Trophoblast cell (in vitro differentiated cells and primary cell): ENCODE results near the gene MMS22L.

Source experiments
- DNase-seq, 2 donors: peaks; one replicate each; pipeline ENCODE4 v3.0.0-alpha.2; 2016
- H2AFZ ChIP-seq: 2 replicates; pipeline ENCODE4 v1.6.1; 2013; ENCODE audit warnings: low read length, moderate library complexity, mild to moderate bottlenecking; ENCODE audit not compliant: insufficient read depth, poor library complexity
- H2AK5ac ChIP-seq: 2 replicates; pipeline ENCODE4 v1.6.1; 2013; ENCODE audit warnings: mild to moderate bottlenecking, low read length
- H2BK120ac ChIP-seq: 2 replicates; pipeline ENCODE4 v1.6.1; 2013; ENCODE audit warnings: low read length, mild to moderate bottlenecking, moderate library complexity; ENCODE audit not compliant: insufficient read depth, poor library complexity
- H2BK12ac ChIP-seq: 2 replicates; pipeline ENCODE4 v1.6.1; 2013; ENCODE audit warnings: mild to moderate bottlenecking, low read length, moderate library complexity
- H2BK5ac ChIP-seq: 2 replicates; pipeline ENCODE4 v1.6.1; 2013; ENCODE audit warnings: low read length, low read depth, moderate library complexity, mild to moderate bottlenecking; ENCODE audit not compliant: poor library complexity
- H3K14ac ChIP-seq: 2 replicates; pipeline ENCODE4 v1.6.1; 2013; ENCODE audit warnings: mild to moderate bottlenecking, low read length
- H3K18ac ChIP-seq: 2 replicates; pipeline ENCODE4 v1.6.1; 2013; ENCODE audit warnings: mild to moderate bottlenecking, low read length
- H3K23ac ChIP-seq: 2 replicates; pipeline ENCODE4 v1.6.1; 2013; ENCODE audit warnings: low read length
- H3K27ac ChIP-seq: 2 replicates; pipeline ENCODE4 v1.5.1; 2013; ENCODE audit warnings: low read depth, mild to moderate bottlenecking, inconsistent platforms, low read length, moderate library complexity
- H3K27me3 ChIP-seq: 2 replicates; pipeline ENCODE4 v1.6.1; 2013; ENCODE audit warnings: inconsistent platforms, mild to moderate bottlenecking, low read length, moderate library complexity; ENCODE audit not compliant: insufficient read depth
- H3K36me3 ChIP-seq, 2 experiments: 1 replicate in 1 of 2; 2 replicates in 1 of 2; pipeline ENCODE4 v1.6.1; 2013; ENCODE audit warnings: low read length in 2 of 2, mild to moderate bottlenecking in 2 of 2, moderate library complexity in 1 of 2; ENCODE audit not compliant: insufficient read depth in 2 of 2, control insufficient read depth in 1 of 2
- H3K4ac ChIP-seq: 2 replicates; pipeline ENCODE4 v1.6.1; 2013; ENCODE audit warnings: low read depth, mild to moderate bottlenecking, low read length, moderate library complexity
- H3K4me1 ChIP-seq, 2 experiments: 1 replicate in 1 of 2; 2 replicates in 1 of 2; pipeline ENCODE4 v1.6.1; 2013; ENCODE audit warnings: low read length in 2 of 2, mild to moderate bottlenecking in 2 of 2, moderate library complexity in 1 of 2; ENCODE audit not compliant: insufficient read depth in 2 of 2, control insufficient read depth in 1 of 2
- H3K4me2 ChIP-seq: 2 replicates; pipeline ENCODE4 v1.6.1; 2013; ENCODE audit warnings: inconsistent platforms, mild to moderate bottlenecking, low read length, moderate library complexity
- H3K4me3 ChIP-seq: 2 replicates; pipeline ENCODE4 v1.5.1; 2013; ENCODE audit warnings: mild to moderate bottlenecking, low read depth, low read length, inconsistent platforms
- H3K79me1 ChIP-seq: one replicate; pipeline ENCODE4 v1.6.1; 2013; ENCODE audit warnings: low read length
- H3K79me2 ChIP-seq: 2 replicates; pipeline ENCODE4 v1.6.1; 2013; ENCODE audit warnings: low read length, mild to moderate bottlenecking; ENCODE audit not compliant: control insufficient read depth, insufficient read depth, poor library complexity
- H3K9ac ChIP-seq: 2 replicates; pipeline ENCODE4 v1.6.1; 2013; ENCODE audit warnings: mild to moderate bottlenecking, low read length
- H3K9me3 ChIP-seq: 2 replicates; pipeline ENCODE4 v1.6.1; 2013; ENCODE audit warnings: low read depth, mild to moderate bottlenecking, control low read depth, inconsistent platforms, low read length; ENCODE audit not compliant: insufficient read depth
- H4K12ac ChIP-seq: 2 replicates; pipeline ENCODE4 v1.6.1; 2013; ENCODE audit warnings: low read depth, mild to moderate bottlenecking, low read length, moderate library complexity
- H4K8ac ChIP-seq: 2 replicates; pipeline ENCODE4 v1.6.1; 2013; ENCODE audit warnings: low read depth, mild to moderate bottlenecking, low read length, moderate library complexity
- H4K91ac ChIP-seq: one replicate; pipeline ENCODE4 v1.6.1; 2013; ENCODE audit warnings: low read depth, mild to moderate bottlenecking, low read length, moderate library complexity
- WGBS: extraction: QIAGEN DNeasy Blood & Tissue Kit; methylation state at CpG from one replicate; pipeline ENCODE4 v1.1.7; 2013; ENCODE audit warnings: missing lambda C conversion rate; ENCODE audit not compliant: insufficient read length, insufficient coverage; ENCODE audit errors: extremely low coverage; 5-methylcytosine and 5-hydroxymethylcytosine counted together

The MMS22L gene

GRCh38 chr6:97275804-97276203 lies 7.2 kb downstream of the MMS22L start:
- no peak for DNase-seq
- H3K9ac ChIP-seq, result no peak overlapping the region
- no peak overlapping the region for H4K8ac ChIP-seq
- H3K18ac ChIP-seq, result no peak overlapping the region
- H3K4me2 ChIP-seq, result no peak overlapping the region
- no peaks in the 10 kb centered on the region for H3K79me2 ChIP-seq
- H2BK120ac ChIP-seq, result no peak overlapping the region
- H2AK5ac ChIP-seq, result no peak overlapping the region
- H4K91ac ChIP-seq, result no peak overlapping the region
- no peaks in the 10 kb centered on the region for H3K79me1 ChIP-seq
- no peak overlapping the region for H4K12ac ChIP-seq
- H3K4ac ChIP-seq, result no peak overlapping the region
- H3K27me3 ChIP-seq, result no peaks in the 10 kb centered on the region
- H3K23ac ChIP-seq, result no peak overlapping the region
- no peaks in the 10 kb centered on the region for H3K4me1 ChIP-seq
- no peak overlapping the region for H3K14ac ChIP-seq
- H2BK12ac ChIP-seq, result no peak overlapping the region
- WGBS, result no CpG with 5 or more reads among the region's 4 CpGs
- H3K36me3 ChIP-seq, result peaks cover 14% of the 10 kb centered on the region in 2 experiments
- no peaks in the 10 kb centered on the region for H3K9me3 ChIP-seq
- H2AFZ ChIP-seq, result no peak overlapping the region
- no peak overlapping the region for H2BK5ac ChIP-seq
- H3K4me3 ChIP-seq, result no peak overlapping the region
- H3K27ac ChIP-seq, result no peak overlapping the region

DNA sequence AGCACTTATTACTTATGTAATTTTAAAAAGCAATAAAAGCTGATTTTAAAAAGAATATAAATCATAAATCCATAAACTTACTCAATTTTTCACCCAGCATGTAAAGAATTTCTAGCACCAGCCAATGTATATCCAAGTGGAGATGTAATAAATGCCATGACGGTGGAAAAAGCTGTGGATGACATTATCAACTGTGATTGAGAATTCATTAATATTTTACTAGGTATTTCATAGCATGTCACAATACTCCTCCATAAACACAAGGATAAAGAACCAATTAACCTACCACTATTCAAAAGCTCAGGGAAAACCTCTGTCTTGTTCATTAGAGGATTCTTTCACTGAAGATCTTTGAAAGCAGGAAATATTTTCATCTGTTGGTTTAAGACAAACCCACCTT lies 13.2 kb downstream of the MMS22L start:
- no peaks in the 10 kb centered on the region for H3K79me1 ChIP-seq
- H3K36me3 ChIP-seq, result peaks cover 4 to 9% of the 10 kb centered on the region in 2 experiments
- no peak overlapping the region for H2BK5ac ChIP-seq
- H4K12ac ChIP-seq, result no peak overlapping the region
- H2AK5ac ChIP-seq, result no peak overlapping the region
- no peak overlapping the region for H4K91ac ChIP-seq
- H3K27ac ChIP-seq, result no peak overlapping the region
- H3K14ac ChIP-seq, result no peak overlapping the region
- no peak overlapping the region for H2BK12ac ChIP-seq
- H3K79me2 ChIP-seq, result no peaks in the 10 kb centered on the region
- H3K4me2 ChIP-seq, result no peak overlapping the region
- H3K4me3 ChIP-seq, result no peak overlapping the region
- no peaks in the 10 kb centered on the region for H3K27me3 ChIP-seq
- H4K8ac ChIP-seq, result no peak overlapping the region
- no peaks in the 10 kb centered on the region for H3K9me3 ChIP-seq
- H3K4ac ChIP-seq, result no peak overlapping the region
- DNase-seq, result no peak
- no peaks in the 10 kb centered on the region for H3K4me1 ChIP-seq
- H3K18ac ChIP-seq, result no peak overlapping the region
- no peak overlapping the region for H3K23ac ChIP-seq
- no CpG with 5 or more reads among the region's 1 CpG for WGBS
- no peak overlapping the region for H3K9ac ChIP-seq
- H2BK120ac ChIP-seq, result no peak overlapping the region
- no peak overlapping the region for H2AFZ ChIP-seq

GRCh38 chr6:97262676-97263075 lies 20.3 kb downstream of the MMS22L start:
- WGBS, result 100% methylated on average over 1 of the region's 2 CpGs
- no peak overlapping the region for H4K91ac ChIP-seq
- H3K79me2 ChIP-seq, result no peaks in the 10 kb centered on the region
- H3K27me3 ChIP-seq, result no peaks in the 10 kb centered on the region
- H2BK5ac ChIP-seq, result no peak overlapping the region
- no peak overlapping the region for H2AK5ac ChIP-seq
- no peak overlapping the region for H4K8ac ChIP-seq
- H3K23ac ChIP-seq, result no peak overlapping the region
- no peak overlapping the region for H2AFZ ChIP-seq
- H3K79me1 ChIP-seq, result no peaks in the 10 kb centered on the region
- H3K14ac ChIP-seq, result no peak overlapping the region
- no peak for DNase-seq
- H3K4me2 ChIP-seq, result no peak overlapping the region
- H3K4me1 ChIP-seq, result no peaks in the 10 kb centered on the region
- H2BK12ac ChIP-seq, result no peak overlapping the region
- H4K12ac ChIP-seq, result no peak overlapping the region
- no peak overlapping the region for H2BK120ac ChIP-seq
- peaks cover 4 to 8% of the 10 kb centered on the region in 2 experiments for H3K36me3 ChIP-seq
- H3K4me3 ChIP-seq, result no peak overlapping the region
- no peak overlapping the region for H3K9ac ChIP-seq
- H3K9me3 ChIP-seq, result no peaks in the 10 kb centered on the region
- no peak overlapping the region for H3K4ac ChIP-seq
- H3K18ac ChIP-seq, result no peak overlapping the region
- no peak overlapping the region for H3K27ac ChIP-seq

GRCh38 chr6:97246842-97247241 lies 36.2 kb downstream of the MMS22L start:
- H3K27me3 ChIP-seq, result no peaks in the 10 kb centered on the region
- H4K12ac ChIP-seq, result no peak overlapping the region
- peaks cover 10 to 13% of the 10 kb centered on the region in 2 experiments for H3K36me3 ChIP-seq
- H2BK120ac ChIP-seq, result no peak overlapping the region
- H2BK5ac ChIP-seq, result no peak overlapping the region
- no peak overlapping the region for H4K91ac ChIP-seq
- no peak overlapping the region for H3K4ac ChIP-seq
- H3K79me1 ChIP-seq, result no peaks in the 10 kb centered on the region
- no peaks in the 10 kb centered on the region for H3K4me1 ChIP-seq
- no peaks in the 10 kb centered on the region for H3K9me3 ChIP-seq
- WGBS, result no CpG with 5 or more reads among the region's 1 CpG
- no peak overlapping the region for H3K23ac ChIP-seq
- no peak overlapping the region for H3K18ac ChIP-seq
- no peak overlapping the region for H3K4me2 ChIP-seq
- H3K14ac ChIP-seq, result no peak overlapping the region
- H2BK12ac ChIP-seq, result no peak overlapping the region
- DNase-seq, result no peak
- no peak overlapping the region for H2AK5ac ChIP-seq
- H2AFZ ChIP-seq, result no peak overlapping the region
- no peak overlapping the region for H3K9ac ChIP-seq
- no peak overlapping the region for H3K27ac ChIP-seq
- no peak overlapping the region for H4K8ac ChIP-seq
- no peak overlapping the region for H3K4me3 ChIP-seq
- H3K79me2 ChIP-seq, result no peaks in the 10 kb centered on the region
